Ishikawa (cell line): ENCODE data around the gene GATB.
A peak's percentile ranks its signal among the peaks of the same experiment; 100 is the strongest.

Source experiments
- CEBPB ChIP-seq: IDR thresholded peaks from 2 replicates; pipeline ENCODE4 v1.6.1; 2012
- CREB1 ChIP-seq: IDR thresholded peaks from 2 replicates; pipeline ENCODE4 v1.6.1; 2012; ENCODE audit warnings: low read depth
- EGR1 ChIP-seq: IDR thresholded peaks from 2 replicates; pipeline ENCODE4 v1.6.1; 2012
- EP300 ChIP-seq: IDR thresholded peaks from 2 replicates; pipeline ENCODE4 v1.6.1; 2012; ENCODE audit warnings: borderline replicate concordance
- FOXM1 ChIP-seq: IDR thresholded peaks from 2 replicates; pipeline ENCODE4 v1.6.1; 2012; ENCODE audit warnings: low read depth, borderline replicate concordance
- NFIC ChIP-seq: IDR thresholded peaks from 2 replicates; pipeline ENCODE4 v1.6.1; 2012
- RAD21 ChIP-seq: IDR thresholded peaks from 2 replicates; pipeline ENCODE4 v1.6.1; 2012; ENCODE audit warnings: low read depth
- TAF1 ChIP-seq: IDR thresholded peaks from 2 replicates; pipeline ENCODE4 v1.6.1; 2012; ENCODE audit warnings: low read depth, mild to moderate bottlenecking
- TCF12 ChIP-seq: IDR thresholded peaks from 2 replicates; pipeline ENCODE4 v1.6.1; 2012; ENCODE audit warnings: low read depth
- TEAD4 ChIP-seq: IDR thresholded peaks from 2 replicates; pipeline ENCODE4 v1.6.1; 2012
- YY1 ChIP-seq: IDR thresholded peaks from 2 replicates; pipeline ENCODE4 v1.6.1; 2012; ENCODE audit warnings: low read depth
- ZBTB7A ChIP-seq: IDR thresholded peaks from 2 replicates; pipeline ENCODE4 v1.6.1; 2012; ENCODE audit warnings: low read depth
- TF ChIP-seq, protein P1 (sequence below): IDR thresholded peaks from 2 replicates; pipeline ENCODE4 v1.6.1; 2012; ENCODE audit warnings: low read depth, mild to moderate bottlenecking
- TF ChIP-seq, protein P2 (sequence below): IDR thresholded peaks from 2 replicates; pipeline ENCODE4 v1.6.1; 2012
- TF ChIP-seq, protein P3 (sequence below): IDR thresholded peaks from 2 replicates; pipeline ENCODE4 v1.6.1; 2012

Gene GATB

DNA sequence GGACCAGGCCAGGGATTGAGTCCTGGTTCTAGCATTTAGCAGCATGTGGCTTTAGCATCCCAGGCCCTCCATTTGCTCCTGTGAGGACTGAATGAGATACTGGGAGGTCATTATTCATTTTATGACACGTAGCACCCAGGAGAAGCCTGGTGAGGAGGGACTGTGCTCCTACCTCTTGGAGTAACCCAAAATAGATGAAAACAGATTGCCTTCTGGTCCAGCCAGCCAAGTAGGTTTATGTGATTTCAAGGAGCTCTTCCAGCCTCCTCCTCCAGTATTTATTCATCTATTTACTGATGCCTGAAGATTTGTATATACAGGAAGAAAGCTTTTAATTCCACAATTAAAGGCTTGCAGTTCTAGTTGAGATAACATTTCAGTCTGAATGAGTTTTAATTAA is 109.3 kb downstream of the GATB start:
- TF ChIP-seq, protein P1, sequence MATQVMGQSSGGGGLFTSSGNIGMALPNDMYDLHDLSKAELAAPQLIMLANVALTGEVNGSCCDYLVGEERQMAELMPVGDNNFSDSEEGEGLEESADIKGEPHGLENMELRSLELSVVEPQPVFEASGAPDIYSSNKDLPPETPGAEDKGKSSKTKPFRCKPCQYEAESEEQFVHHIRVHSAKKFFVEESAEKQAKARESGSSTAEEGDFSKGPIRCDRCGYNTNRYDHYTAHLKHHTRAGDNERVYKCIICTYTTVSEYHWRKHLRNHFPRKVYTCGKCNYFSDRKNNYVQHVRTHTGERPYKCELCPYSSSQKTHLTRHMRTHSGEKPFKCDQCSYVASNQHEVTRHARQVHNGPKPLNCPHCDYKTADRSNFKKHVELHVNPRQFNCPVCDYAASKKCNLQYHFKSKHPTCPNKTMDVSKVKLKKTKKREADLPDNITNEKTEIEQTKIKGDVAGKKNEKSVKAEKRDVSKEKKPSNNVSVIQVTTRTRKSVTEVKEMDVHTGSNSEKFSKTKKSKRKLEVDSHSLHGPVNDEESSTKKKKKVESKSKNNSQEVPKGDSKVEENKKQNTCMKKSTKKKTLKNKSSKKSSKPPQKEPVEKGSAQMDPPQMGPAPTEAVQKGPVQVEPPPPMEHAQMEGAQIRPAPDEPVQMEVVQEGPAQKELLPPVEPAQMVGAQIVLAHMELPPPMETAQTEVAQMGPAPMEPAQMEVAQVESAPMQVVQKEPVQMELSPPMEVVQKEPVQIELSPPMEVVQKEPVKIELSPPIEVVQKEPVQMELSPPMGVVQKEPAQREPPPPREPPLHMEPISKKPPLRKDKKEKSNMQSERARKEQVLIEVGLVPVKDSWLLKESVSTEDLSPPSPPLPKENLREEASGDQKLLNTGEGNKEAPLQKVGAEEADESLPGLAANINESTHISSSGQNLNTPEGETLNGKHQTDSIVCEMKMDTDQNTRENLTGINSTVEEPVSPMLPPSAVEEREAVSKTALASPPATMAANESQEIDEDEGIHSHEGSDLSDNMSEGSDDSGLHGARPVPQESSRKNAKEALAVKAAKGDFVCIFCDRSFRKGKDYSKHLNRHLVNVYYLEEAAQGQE: no peak
- TF ChIP-seq, protein P2, sequence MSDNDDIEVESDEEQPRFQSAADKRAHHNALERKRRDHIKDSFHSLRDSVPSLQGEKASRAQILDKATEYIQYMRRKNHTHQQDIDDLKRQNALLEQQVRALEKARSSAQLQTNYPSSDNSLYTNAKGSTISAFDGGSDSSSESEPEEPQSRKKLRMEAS: no peak
- TF ChIP-seq FOXM1 (no peak), TCF12 (no peak), EGR1 (no peak), EP300 (no peak), TEAD4 (no peak)

GRCh38 chr4:151649479-151649878 is 111.3 kb downstream of the GATB start:
- TF ChIP-seq, protein P3, sequence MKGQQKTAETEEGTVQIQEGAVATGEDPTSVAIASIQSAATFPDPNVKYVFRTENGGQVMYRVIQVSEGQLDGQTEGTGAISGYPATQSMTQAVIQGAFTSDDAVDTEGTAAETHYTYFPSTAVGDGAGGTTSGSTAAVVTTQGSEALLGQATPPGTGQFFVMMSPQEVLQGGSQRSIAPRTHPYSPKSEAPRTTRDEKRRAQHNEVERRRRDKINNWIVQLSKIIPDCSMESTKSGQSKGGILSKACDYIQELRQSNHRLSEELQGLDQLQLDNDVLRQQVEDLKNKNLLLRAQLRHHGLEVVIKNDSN: no peak
- TF ChIP-seq, protein P1: no peak
- TF ChIP-seq NFIC (no peak), ZBTB7A (no peak), FOXM1 (no peak), EP300 (no peak), CREB1 (no peak), TAF1 (no peak), TEAD4 (no peak), CEBPB (no peak), YY1 (no peak), TCF12 (no peak), EGR1 (no peak), RAD21 (no peak)
- TF ChIP-seq, protein P2: no peak

GRCh38 chr4:151646322-151646721 is 114.5 kb downstream of the GATB start:
- no peak for TF ChIP-seq NFIC
- TF ChIP-seq TAF1: no peak
- TF ChIP-seq TCF12: no peak
- no peak for TF ChIP-seq RAD21
- TF ChIP-seq EP300: no peak
- TF ChIP-seq, protein P1: no peak
- TF ChIP-seq, protein P2: no peak
- TF ChIP-seq EGR1: no peak
- TF ChIP-seq TEAD4: no peak
- no peak for TF ChIP-seq CEBPB
- TF ChIP-seq CREB1: no peak
- TF ChIP-seq YY1: no peak

- TF ChIP-seq TCF12 (no peak), RAD21 (peak; percentile 73)
Observed at GRCh38 chr4:151644622-151645021, 116.2 kb downstream of the GATB start.

DNA sequence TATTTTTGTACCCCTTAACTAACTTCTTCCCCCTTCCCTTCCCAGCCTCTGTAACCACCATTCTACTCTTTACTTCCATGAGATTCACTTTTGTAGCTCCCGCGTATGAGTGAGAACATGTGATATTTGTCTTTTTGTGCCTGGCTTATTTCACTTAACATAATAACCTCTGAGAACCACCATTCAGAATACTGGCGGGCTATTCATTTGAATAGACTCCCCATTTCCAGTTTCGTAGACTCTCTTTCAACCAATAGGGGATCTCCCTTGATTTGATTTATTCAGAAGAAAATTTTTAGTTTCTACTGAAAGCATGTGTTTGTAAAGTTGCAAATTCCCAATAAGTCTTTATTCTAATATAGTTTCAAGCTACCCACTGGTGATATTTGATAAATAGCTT is 117.2 kb downstream of the GATB start:
- TF ChIP-seq ZBTB7A: no peak
- TF ChIP-seq, protein P3: no peak
- TF ChIP-seq RAD21: no peak
- no peak for TF ChIP-seq FOXM1
- TF ChIP-seq, protein P1: no peak
